Esophagus squamous epithelium (tissue), 5 donors: ENCODE measurements around the gene GRIN1. TPM values are rescaled to one million over a fixed set of nuclear protein-coding genes. Genes with fewer than 3 reads are reported as not detected.

Experiments used
- DNase-seq: peaks from one replicate; lab custom pipeline; 2025; lab: John Stamatoyannopoulos, UW
- H3K27ac ChIP-seq, 4 donors: fragments of 200-600 bp; sonication (generic); one replicate each; pipeline ENCODE4 v1.5.1; 2016 to 2019; ENCODE audit warnings: mild to moderate bottlenecking in 1 of 4
- H3K27me3 ChIP-seq, 4 donors: fragments of 200-600 bp; sonication (generic); 1 replicate in 3 of 4; 2 replicates in 1 of 4; pipeline versions ENCODE4 v1.5.1 to v1.6.0; 2017 to 2021; ENCODE audit warnings: antibody characterized with exemption in 1 of 4
- H3K36me3 ChIP-seq, 3 donors: fragments of 200-600 bp; sonication (generic); one replicate each; pipeline ENCODE4 v1.5.1; 2016 to 2019
- H3K4me1 ChIP-seq, 3 donors: fragments of 200-600 bp; sonication (generic); one replicate each; pipeline ENCODE4 v1.5.1; 2017 to 2019
- H3K4me3 ChIP-seq, 4 donors: fragments of 200-600 bp; sonication (generic); 1 replicate in 3 of 4; 2 replicates in 1 of 4; pipeline ENCODE4 v1.5.1; 2016 to 2019; ENCODE audit warnings: mild to moderate bottlenecking in 2 of 4, moderate library complexity in 1 of 4
- H3K9me3 ChIP-seq, 3 donors: fragments of 200-600 bp; sonication (generic); one replicate each; pipeline ENCODE4 v1.5.1; 2016 to 2019
- CTCF ChIP-seq, 6 experiments: fragments of 450-650 bp in 4 of 6; fragments of 200-600 bp in 2 of 6; sonication (generic) in 2 of 6; IDR thresholded peaks; one replicate each; pipeline ENCODE4 v1.5.1; 2016 to 2019; ENCODE audit warnings: antibody characterized with exemption in 6 of 6, mild to moderate bottlenecking in 4 of 6, moderate library complexity in 4 of 6
- POLR2A ChIP-seq, 4 donors: fragments of 450-650 bp; IDR thresholded peaks; one replicate each; pipeline ENCODE4 v1.6.1; 2017; ENCODE audit warnings: antibody characterized with exemption in 4 of 4, mild to moderate bottlenecking in 4 of 4, moderate library complexity in 3 of 4
- WGBS, 2 donors: methylation state at CpG; one replicate each; pipeline ENCODE4 v1.1.5; 2018; 5-methylcytosine and 5-hydroxymethylcytosine counted together
- intact Hi-C: fragments of 100-400 bp; cut with DNase I; formaldehyde crosslinking; loops from one replicate; pipeline ENCODE4 v1.15.0; 2022
- total RNA-seq, 4 donors: library from RNA; depleted of rRNA; stranded (reverse); fragments of >200 nt; gene quantifications; one replicate each; pipeline ENCODE4 v1.1.0, GENCODE V29; 2016
- donor health status: DM: yes; HTN: yes; CAD: no.

Gene GRIN1
- total RNA-seq, 4 donors from 2014 or later = 0.38 TPM; not detected in 3

DNA sequence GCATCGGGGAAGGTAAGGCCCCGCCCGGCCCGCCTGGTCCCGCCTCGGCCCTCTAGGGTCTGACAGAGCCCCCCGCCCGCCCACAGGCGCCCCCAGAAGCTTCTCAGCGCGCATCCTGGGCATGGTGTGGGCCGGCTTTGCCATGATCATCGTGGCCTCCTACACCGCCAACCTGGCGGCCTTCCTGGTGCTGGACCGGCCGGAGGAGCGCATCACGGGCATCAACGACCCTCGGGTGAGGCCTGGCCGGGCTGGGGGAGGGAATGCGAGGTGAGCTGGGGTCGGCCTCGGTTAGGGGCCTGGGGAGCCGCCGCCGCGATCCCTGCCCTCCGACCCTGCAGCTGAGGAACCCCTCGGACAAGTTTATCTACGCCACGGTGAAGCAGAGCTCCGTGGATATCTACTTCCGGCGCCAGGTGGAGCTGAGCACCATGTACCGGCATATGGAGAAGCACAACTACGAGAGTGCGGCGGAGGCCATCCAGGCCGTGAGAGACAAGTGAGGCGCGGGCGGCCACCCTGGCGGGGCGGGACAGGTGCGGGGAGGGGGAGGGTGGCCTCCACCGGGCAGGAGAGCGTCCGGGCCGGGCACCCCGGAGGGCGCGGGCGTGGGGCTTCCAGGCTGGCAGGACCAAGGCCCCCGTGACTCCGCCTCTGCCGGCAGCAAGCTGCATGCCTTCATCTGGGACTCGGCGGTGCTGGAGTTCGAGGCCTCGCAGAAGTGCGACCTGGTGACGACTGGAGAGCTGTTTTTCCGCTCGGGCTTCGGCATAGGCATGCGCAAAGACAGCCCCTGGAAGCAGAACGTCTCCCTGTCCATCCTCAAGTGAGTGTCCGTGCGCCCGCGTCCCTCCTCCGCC lies 23.8 kb downstream of the GRIN1 start:
- Histone ChIP-seq H3K27me3 (peaks cover 35 to 100% (median 72%) of the 10 kb centered on the region in 4 donors), H3K4me3 (peak overlapping the region in 3 of 4 donors; percentile 22 to 60 (median 39)), H3K36me3 (no peaks in the 10 kb centered on the region), H3K4me1 (peaks cover 18 to 40% (median 22%) of the 10 kb centered on the region in 3 donors), H3K9me3 (no peaks in the 10 kb centered on the region), H3K27ac (peak overlapping the region in 1 of 4 donors; percentile 14)
- intact Hi-C loops = no loop called here
- DNase-seq = no peak
- WGBS, 2 donors = 3 to 31% methylated on average over 5 of the region's 74 CpGs
- peak in 2 of 6 experiments; percentile 9 to 26 for TF ChIP-seq CTCF (IDR thresholded peaks at IDR 0.05)
- TF ChIP-seq POLR2A (IDR thresholded peaks at IDR 0.05) = no peak

DNA sequence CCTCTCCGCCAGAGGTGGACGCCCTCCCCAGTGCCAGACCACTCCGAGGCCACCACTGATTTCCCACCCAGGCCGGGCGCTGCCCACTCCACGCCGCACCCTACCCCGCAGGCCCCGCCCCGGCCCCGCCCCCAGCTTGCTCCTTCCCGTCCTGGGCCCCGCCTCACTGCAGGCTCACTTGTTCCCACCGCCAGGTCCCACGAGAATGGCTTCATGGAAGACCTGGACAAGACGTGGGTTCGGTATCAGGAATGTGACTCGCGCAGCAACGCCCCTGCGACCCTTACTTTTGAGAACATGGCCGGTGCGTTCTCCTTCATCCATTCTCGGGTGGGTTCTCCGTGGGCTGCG lies 24.4 kb downstream of the GRIN1 start:
- peak overlapping the region in 3 of 4 donors; percentile 22 to 60 (median 39) for H3K4me3 ChIP-seq
- no peak for DNase-seq
- TF ChIP-seq CTCF (IDR thresholded peaks at IDR 0.05) (no peak), POLR2A (IDR thresholded peaks at IDR 0.05) (no peak)

GRCh38 chr9:137163805-137164204 lies 24.9 kb downstream of the GRIN1 start:
- intact Hi-C loops = no loop called here
- 60% methylated on average over 1 of the region's 22 CpGs; no CpG with 5 or more reads in 1 of the 2 donors for WGBS, 2 donors
- Histone ChIP-seq H3K36me3 (no peaks in the 10 kb centered on the region), H3K9me3 (no peaks in the 10 kb centered on the region), H3K4me3 (no peak overlapping the region), H3K27me3 (peaks cover 44 to 100% (median 73%) of the 10 kb centered on the region in 4 donors), H3K4me1 (peaks cover 29 to 51% (median 31%) of the 10 kb centered on the region in 3 donors), H3K27ac (no peak overlapping the region)
- TF ChIP-seq POLR2A (IDR thresholded peaks at IDR 0.05) (no peak), CTCF (IDR thresholded peaks at IDR 0.05) (no peak)
- DNase-seq = no peak

More for the DNA sequence above, 24.4 kb downstream of the GRIN1 start:
- H3K27ac ChIP-seq = no peak overlapping the region
- WGBS, 2 donors = 50% methylated on average over 4 of the region's 26 CpGs; no CpG with 5 or more reads in 1 of the 2 donors
- H3K27me3 ChIP-seq = peaks cover 41 to 100% (median 75%) of the 10 kb centered on the region in 4 donors
- intact Hi-C loops = no loop called here
- no peaks in the 10 kb centered on the region for H3K9me3 ChIP-seq
- H3K4me1 ChIP-seq = peaks cover 24 to 46% (median 28%) of the 10 kb centered on the region in 3 donors
- no peaks in the 10 kb centered on the region for H3K36me3 ChIP-seq

DNA sequence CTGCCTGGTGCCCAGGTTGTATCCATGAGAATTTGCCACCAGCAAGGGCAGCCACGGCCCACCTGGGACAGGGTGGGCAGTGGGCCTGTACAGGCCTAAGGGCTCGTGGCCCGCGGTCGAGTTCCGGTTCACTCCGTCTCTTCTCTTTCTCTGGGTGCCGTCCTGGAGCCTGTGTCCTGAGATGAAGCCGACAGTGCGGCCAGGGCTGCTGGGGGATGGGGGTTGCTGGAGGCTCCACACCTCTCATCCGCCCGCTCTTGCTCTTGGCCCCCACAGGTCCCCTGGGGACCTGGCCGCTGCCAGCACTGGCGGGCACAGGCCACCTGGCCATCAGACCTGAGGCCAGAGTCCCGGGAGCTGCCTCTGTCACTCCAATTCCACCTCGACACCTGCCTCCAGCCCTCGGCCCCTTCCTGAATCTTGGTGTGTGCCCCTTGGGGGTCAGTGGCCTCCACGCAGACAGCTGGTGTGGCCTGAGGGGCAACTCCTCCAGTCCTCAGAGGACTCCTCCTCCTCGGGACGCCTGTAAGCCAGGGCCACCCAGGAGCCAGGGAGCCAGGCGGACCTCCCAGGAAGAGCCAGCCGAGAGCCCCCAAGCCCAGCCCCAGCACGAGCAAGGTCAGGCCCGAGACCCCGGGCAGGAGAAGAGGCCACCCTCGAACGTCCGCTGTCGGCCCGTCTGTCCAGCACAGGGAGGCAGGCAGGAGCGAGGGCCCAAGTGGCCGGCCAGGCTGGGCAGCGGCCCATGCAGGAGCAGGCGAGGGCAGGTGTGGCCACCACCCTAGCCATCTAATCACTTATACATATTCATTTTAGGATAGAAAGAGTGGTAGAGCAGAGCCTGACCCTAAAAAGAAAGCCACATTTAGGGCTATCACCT lies 25.7 kb downstream of the GRIN1 start:
- peaks cover 44 to 100% (median 69%) of the 10 kb centered on the region in 4 donors for H3K27me3 ChIP-seq
- no peak overlapping the region for H3K4me3 ChIP-seq
- peaks cover 31 to 59% (median 36%) of the 10 kb centered on the region in 3 donors for H3K4me1 ChIP-seq
- WGBS, 2 donors = 69 to 72% methylated on average over 5 to 22 of the region's 34 CpGs
- no peaks in the 10 kb centered on the region for H3K9me3 ChIP-seq
- DNase-seq = no peak
- H3K27ac ChIP-seq = no peak overlapping the region
- H3K36me3 ChIP-seq = no peaks in the 10 kb centered on the region
- intact Hi-C loops = no loop called here
- TF ChIP-seq CTCF (IDR thresholded peaks at IDR 0.05) = no peak
- no peak for TF ChIP-seq POLR2A (IDR thresholded peaks at IDR 0.05)
